ENCODE measurements around the gene HOXD8.

Gene HOXD8

DNA sequence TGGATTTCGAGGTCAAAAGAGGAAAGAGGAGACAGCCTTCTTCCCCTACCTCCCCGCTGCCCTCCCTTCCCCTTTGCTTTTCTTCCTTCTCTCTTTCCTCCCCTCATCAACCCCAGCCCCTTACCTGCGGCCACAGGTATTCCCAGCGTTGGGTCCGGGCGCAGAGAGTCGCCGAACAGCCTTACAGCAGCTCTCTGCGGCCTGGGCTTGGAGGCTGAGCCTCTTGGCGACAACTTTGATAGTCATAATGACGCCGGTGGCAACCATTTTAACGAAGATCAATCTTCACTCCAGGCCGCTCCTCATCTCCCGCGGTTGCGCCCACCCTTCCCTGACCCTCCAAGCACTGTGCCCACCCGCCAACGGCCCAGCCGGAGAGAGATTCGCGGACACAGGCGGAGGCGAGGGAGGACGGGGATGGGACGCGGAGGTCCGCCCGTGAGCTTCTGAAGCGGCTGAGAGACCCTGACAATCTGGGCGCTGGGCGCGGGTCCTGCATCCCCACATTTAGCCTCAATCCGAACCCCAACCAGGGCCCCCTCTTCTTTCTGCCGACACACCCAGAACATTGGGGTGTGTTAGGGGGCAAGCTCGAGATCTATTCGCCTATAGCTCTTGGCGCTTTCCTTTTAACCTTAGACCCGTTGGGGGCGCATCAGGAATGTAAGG is 44.3 kb upstream of the HOXD8 start:
- Histone ChIP-seq H3K27ac (ENCODE audit: extremely low read depth, low read depth, low read length) (no peak overlapping the region; the same call in 1 of the 2 replicates), H3K4me1 (ENCODE audit: control insufficient read depth, insufficient read depth, low read length) (no peaks in the 10 kb centered on the region), H3K36me3 (ENCODE audit: control insufficient read depth in 2 of 2, insufficient read depth in 1 of 2, low read length in 2 of 2) (no peaks in the 10 kb centered on the region), H3K4me3 (ENCODE audit: low read depth, low read length) (no peak overlapping the region), H3K9me3 (ENCODE audit: control insufficient read depth, insufficient read depth, low read depth, low read length) (no peaks in the 10 kb centered on the region)
- TF ChIP-seq ZNF223 (tag by site-specific recombination; IDR thresholded peaks at IDR 0.05) (no peak), ZNF664 (tag by site-specific recombination; IDR thresholded peaks at IDR 0.05) (no peak), ZNF133 (tag by site-specific recombination; IDR thresholded peaks at IDR 0.05) (no peak), EGR2 (tag by site-specific recombination; IDR thresholded peaks at IDR 0.05; ENCODE audit: low read depth) (no peak), ZNF530 (tag by site-specific recombination; IDR thresholded peaks at IDR 0.05; ENCODE audit: low read depth) (no peak), ZNF169 (tag by site-specific recombination; IDR thresholded peaks at IDR 0.05) (no peak), ZNF555 (tag by site-specific recombination; conservative IDR thresholded peaks at IDR 0.05) (no peak), RBAK (tag by site-specific recombination; IDR thresholded peaks at IDR 0.05) (no peak), ZNF561 (tag by site-specific recombination; IDR thresholded peaks at IDR 0.05; ENCODE audit: borderline replicate concordance) (no peak), ZNF138 (tag by site-specific recombination; IDR thresholded peaks at IDR 0.05; ENCODE audit: borderline replicate concordance) (no peak), ZNF266 (tag by site-specific recombination; IDR thresholded peaks at IDR 0.05; ENCODE audit: low read depth) (no peak), ZNF211 (tag by site-specific recombination; IDR thresholded peaks at IDR 0.05; ENCODE audit: low read depth) (no peak), ZNF558 (tag by site-specific recombination; IDR thresholded peaks at IDR 0.05) (no peak), OVOL3 (tag by site-specific recombination; IDR thresholded peaks at IDR 0.05) (no peak), ZNF529 (tag by site-specific recombination; IDR thresholded peaks at IDR 0.05; ENCODE audit: insufficient replicate concordance) (no peak)
- TF ChIP-seq, protein P1, sequence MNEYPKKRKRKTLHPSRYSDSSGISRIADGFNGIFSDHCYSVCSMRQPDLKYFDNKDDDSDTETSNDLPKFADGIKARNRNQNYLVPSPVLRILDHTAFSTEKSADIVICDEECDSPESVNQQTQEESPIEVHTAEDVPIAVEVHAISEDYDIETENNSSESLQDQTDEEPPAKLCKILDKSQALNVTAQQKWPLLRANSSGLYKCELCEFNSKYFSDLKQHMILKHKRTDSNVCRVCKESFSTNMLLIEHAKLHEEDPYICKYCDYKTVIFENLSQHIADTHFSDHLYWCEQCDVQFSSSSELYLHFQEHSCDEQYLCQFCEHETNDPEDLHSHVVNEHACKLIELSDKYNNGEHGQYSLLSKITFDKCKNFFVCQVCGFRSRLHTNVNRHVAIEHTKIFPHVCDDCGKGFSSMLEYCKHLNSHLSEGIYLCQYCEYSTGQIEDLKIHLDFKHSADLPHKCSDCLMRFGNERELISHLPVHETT (tag by site-specific recombination; IDR thresholded peaks at IDR 0.05): no peak
- TF ChIP-seq, protein P2, sequence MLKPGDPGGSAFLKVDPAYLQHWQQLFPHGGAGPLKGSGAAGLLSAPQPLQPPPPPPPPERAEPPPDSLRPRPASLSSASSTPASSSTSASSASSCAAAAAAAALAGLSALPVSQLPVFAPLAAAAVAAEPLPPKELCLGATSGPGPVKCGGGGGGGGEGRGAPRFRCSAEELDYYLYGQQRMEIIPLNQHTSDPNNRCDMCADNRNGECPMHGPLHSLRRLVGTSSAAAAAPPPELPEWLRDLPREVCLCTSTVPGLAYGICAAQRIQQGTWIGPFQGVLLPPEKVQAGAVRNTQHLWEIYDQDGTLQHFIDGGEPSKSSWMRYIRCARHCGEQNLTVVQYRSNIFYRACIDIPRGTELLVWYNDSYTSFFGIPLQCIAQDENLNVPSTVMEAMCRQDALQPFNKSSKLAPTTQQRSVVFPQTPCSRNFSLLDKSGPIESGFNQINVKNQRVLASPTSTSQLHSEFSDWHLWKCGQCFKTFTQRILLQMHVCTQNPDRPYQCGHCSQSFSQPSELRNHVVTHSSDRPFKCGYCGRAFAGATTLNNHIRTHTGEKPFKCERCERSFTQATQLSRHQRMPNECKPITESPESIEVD (tag by site-specific recombination; IDR thresholded peaks at IDR 0.05): no peak
- TF ChIP-seq, protein P3, sequence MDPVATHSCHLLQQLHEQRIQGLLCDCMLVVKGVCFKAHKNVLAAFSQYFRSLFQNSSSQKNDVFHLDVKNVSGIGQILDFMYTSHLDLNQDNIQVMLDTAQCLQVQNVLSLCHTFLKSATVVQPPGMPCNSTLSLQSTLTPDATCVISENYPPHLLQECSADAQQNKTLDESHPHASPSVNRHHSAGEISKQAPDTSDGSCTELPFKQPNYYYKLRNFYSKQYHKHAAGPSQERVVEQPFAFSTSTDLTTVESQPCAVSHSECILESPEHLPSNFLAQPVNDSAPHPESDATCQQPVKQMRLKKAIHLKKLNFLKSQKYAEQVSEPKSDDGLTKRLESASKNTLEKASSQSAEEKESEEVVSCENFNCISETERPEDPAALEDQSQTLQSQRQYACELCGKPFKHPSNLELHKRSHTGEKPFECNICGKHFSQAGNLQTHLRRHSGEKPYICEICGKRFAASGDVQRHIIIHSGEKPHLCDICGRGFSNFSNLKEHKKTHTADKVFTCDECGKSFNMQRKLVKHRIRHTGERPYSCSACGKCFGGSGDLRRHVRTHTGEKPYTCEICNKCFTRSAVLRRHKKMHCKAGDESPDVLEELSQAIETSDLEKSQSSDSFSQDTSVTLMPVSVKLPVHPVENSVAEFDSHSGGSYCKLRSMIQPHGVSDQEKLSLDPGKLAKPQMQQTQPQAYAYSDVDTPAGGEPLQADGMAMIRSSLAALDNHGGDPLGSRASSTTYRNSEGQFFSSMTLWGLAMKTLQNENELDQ (tag by site-specific recombination; IDR thresholded peaks at IDR 0.05; ENCODE audit: low read depth): no peak
- TF ChIP-seq, protein P4, sequence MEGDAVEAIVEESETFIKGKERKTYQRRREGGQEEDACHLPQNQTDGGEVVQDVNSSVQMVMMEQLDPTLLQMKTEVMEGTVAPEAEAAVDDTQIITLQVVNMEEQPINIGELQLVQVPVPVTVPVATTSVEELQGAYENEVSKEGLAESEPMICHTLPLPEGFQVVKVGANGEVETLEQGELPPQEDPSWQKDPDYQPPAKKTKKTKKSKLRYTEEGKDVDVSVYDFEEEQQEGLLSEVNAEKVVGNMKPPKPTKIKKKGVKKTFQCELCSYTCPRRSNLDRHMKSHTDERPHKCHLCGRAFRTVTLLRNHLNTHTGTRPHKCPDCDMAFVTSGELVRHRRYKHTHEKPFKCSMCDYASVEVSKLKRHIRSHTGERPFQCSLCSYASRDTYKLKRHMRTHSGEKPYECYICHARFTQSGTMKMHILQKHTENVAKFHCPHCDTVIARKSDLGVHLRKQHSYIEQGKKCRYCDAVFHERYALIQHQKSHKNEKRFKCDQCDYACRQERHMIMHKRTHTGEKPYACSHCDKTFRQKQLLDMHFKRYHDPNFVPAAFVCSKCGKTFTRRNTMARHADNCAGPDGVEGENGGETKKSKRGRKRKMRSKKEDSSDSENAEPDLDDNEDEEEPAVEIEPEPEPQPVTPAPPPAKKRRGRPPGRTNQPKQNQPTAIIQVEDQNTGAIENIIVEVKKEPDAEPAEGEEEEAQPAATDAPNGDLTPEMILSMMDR (tag by site-specific recombination; IDR thresholded peaks at IDR 0.05): no peak
- POLR2A ChIA-PET: interaction anchor here (0.8 kb wide), 1 partner anchor 84 kb away, joined by 3 read pairs; the partner anchor contains the start of gene LNPK
- CTCF ChIA-PET: interaction anchor here (0.5 to 5.6 kb wide), 24 partner anchors 12 to 935 kb away, joined by 3 to 33 read pairs (median 4); no protein-coding TSS in a partner anchor
